Keratinocyte (primary cell): Measurements from ENCODE around the gene COTL1. TPM values are rescaled to one million over a fixed set of nuclear protein-coding genes. Genes with fewer than 3 reads are reported as not detected.

ENCODE experiments used
- DNase-seq: peaks from one replicate; pipeline ENCODE4 v3.0.0-alpha.2; 2011; ENCODE audit warnings: low read depth, missing footprints, low spot score
- FAIRE-seq: peaks from 2 replicates; lab custom pipeline; 2011; peaks lifted over from hg19 to GRCh38; lab: Jason Lieb, UNC
- H2AFZ ChIP-seq: 2 replicates; pipeline ENCODE4 v1.6.0; 2012; ENCODE audit warnings: low read length, control low read depth, inconsistent platforms; ENCODE audit not compliant: control insufficient read depth
- H3K27ac ChIP-seq: 2 replicates; pipeline ENCODE4 v1.5.1; 2011; ENCODE audit warnings: low read length; ENCODE audit not compliant: control insufficient read depth, insufficient read depth
- H3K27me3 ChIP-seq: 3 replicates; pipeline ENCODE4 v1.6.0; 2011; ENCODE audit warnings: low read length; ENCODE audit not compliant: control insufficient read depth, insufficient read depth; ENCODE audit errors: extremely low read depth
- H3K36me3 ChIP-seq, 2 experiments: 2 replicates in 1 of 2; 3 replicates in 1 of 2; pipeline ENCODE4 v1.5.1; 2011; ENCODE audit warnings: low read length in 2 of 2, mild to moderate bottlenecking in 1 of 2; ENCODE audit not compliant: control insufficient read depth in 2 of 2, insufficient read depth in 2 of 2; ENCODE audit errors: extremely low read depth in 1 of 2
- H3K4me1 ChIP-seq: 3 replicates; pipeline ENCODE4 v1.5.1; 2011; ENCODE audit warnings: low read length; ENCODE audit not compliant: control insufficient read depth, insufficient read depth; ENCODE audit errors: extremely low read depth
- H3K4me2 ChIP-seq: 3 replicates; pipeline ENCODE4 v1.6.0; 2011; ENCODE audit warnings: low read depth, low read length; ENCODE audit not compliant: control insufficient read depth, insufficient read depth; ENCODE audit errors: extremely low read depth
- H3K4me3 ChIP-seq, 3 experiments: fragments of 200-600 bp in 1 of 3; sonication (generic) in 1 of 3; 2 replicates in 2 of 3; 3 replicates in 1 of 3; pipeline ENCODE4 v1.5.1; 2011 to 2016; ENCODE audit warnings: low read length in 3 of 3, mild to moderate bottlenecking in 3 of 3, control low read depth in 2 of 3, inconsistent platforms in 1 of 3, low read depth in 1 of 3, mixed read lengths in 1 of 3, mixed run types in 1 of 3, moderate library complexity in 1 of 3; ENCODE audit not compliant: control insufficient read depth in 2 of 3, insufficient read depth in 2 of 3; ENCODE audit errors: extremely low read depth in 1 of 3
- H3K79me2 ChIP-seq: 2 replicates; pipeline ENCODE4 v1.6.0; 2012; ENCODE audit warnings: low read length; ENCODE audit not compliant: control insufficient read depth, insufficient read depth
- H3K9ac ChIP-seq: 3 replicates; pipeline ENCODE4 v1.6.0; 2011; ENCODE audit warnings: low read length; ENCODE audit not compliant: control insufficient read depth, insufficient read depth; ENCODE audit errors: extremely low read depth
- H3K9me1 ChIP-seq: 3 replicates; pipeline ENCODE4 v1.6.0; 2011; ENCODE audit warnings: low read length; ENCODE audit not compliant: control insufficient read depth, insufficient read depth; ENCODE audit errors: extremely low read depth
- H3K9me3 ChIP-seq: 2 replicates; pipeline ENCODE4 v1.5.1; 2012; ENCODE audit warnings: low read depth, low read length; ENCODE audit not compliant: control insufficient read depth
- H4K20me1 ChIP-seq: 3 replicates; pipeline ENCODE4 v1.6.0; 2011; ENCODE audit warnings: low read length; ENCODE audit not compliant: control insufficient read depth, insufficient read depth; ENCODE audit errors: extremely low read depth
- EZH2 ChIP-seq: IDR thresholded peaks from one replicate; pipeline ENCODE4 v1.6.1; 2012; ENCODE audit warnings: inconsistent platforms, mild to moderate bottlenecking, low read length, moderate library complexity
- dilution Hi-C: fragments of 300-500 bp; cut with MboI; formaldehyde crosslinking; loops from one replicate; pipeline ENCODE4 v1.7.0; 2020; ENCODE audit warnings: low sequenced_read_pairs; ENCODE audit not compliant: extremely low pct_ligation_motif_present
- polyA plus RNA-seq, 5 experiments: library from polyadenylated mRNA; depleted of rRNA in 3 of 5; stranded (reverse) in 3 of 5; stranded (forward) in 1 of 5; unstranded in 1 of 5; fragments of >200 nt; gene quantifications; 1 replicate in 1 of 5; 2 replicates in 3 of 5; 3 replicates in 1 of 5; pipeline versions ENCODE4 v1.2.1 to v1.2.3, GENCODE V29; 2011 to 2012; ENCODE audit warnings: missing spikeins in 2 of 5, low read depth in 1 of 5, low replicate concordance in 1 of 5
- TF ChIP-seq, protein P1 (sequence below), 3 experiments: IDR thresholded peaks in 1 of 3; conservative IDR thresholded peaks in 1 of 3; optimal IDR thresholded peaks in 1 of 3; 2 replicates in 2 of 3; 3 replicates in 1 of 3; pipeline versions ENCODE3 to v1.5.1; 2011; ENCODE audit warnings: low read length in 3 of 3, mild to moderate bottlenecking in 3 of 3, moderate library complexity in 2 of 3, control low read depth in 1 of 3, inconsistent platforms in 1 of 3; ENCODE audit not compliant: insufficient read depth in 2 of 3; ENCODE audit errors: extremely low read depth in 1 of 3

The COTL1 gene
- polyA plus RNA-seq, 1 donor (not counting 4 experiments of a cell fraction or from before 2014, with no cell fraction given): 116 TPM

DNA sequence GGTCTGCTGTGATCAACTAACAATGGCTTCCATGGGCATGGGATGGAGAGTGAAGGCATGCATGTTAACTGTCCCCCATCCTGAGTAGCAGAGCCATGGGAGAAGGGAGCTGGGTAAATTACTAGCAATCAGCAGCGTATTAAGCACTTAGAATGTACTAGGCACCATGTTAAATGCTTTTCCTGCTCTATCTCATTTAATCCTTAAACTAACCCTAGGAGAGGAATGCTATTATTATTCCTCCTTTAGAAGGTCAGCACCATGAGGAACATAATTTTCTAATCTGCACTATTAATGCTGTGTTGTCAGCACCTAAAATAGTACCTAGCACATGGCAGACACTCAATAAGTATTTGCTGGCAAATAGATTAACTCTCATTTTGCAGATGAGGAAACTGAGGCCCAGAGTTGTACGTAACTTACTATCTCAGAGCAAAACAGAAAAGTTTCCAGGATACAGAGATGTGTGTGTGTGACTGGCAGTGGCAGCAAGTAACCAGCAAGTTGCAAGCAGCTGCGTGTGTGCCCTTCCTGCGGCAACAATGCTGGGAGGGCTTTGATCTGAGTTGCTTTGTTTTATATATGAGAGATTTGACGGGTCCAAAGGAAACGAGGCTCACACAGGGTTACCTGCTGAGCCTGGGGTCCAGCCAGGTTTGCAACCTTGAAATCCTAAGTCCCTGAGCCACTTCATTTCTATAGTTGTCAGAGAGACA is 23.9 kb upstream of the COTL1 start:
- FAIRE-seq: no peak
- peaks cover 35% of the 10 kb centered on the region for H3K4me1 ChIP-seq
- dilution Hi-C loops: no loop called here

DNA sequence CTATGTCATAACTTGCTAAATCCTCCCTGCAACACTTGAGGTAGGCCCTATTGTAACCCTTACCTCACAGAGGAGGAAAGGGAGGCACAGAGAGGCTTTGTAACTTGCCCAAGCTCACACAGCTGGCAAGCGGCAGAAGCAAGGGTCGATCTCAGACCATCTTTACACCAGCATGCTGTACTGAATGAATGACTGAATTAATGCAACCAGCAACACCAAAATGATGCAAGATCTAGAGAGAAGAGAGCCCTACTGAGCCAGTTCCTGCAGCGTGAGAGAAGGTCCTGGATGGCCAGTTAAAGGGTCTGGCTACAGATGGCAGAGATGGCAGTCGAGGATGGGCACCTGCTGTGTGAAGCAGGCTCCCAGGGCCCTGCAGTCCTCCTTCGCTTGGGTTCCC is 22.3 kb upstream of the COTL1 start:
- no peak for FAIRE-seq
- H3K79me2 ChIP-seq: peaks cover 3% of the 10 kb centered on the region
- no peaks in the 10 kb centered on the region for H4K20me1 ChIP-seq

More for the DNA sequence above, 23.9 kb upstream of the COTL1 start:
- H3K27me3 ChIP-seq: no peaks in the 10 kb centered on the region
- H3K4me2 ChIP-seq: peak overlapping the region; percentile 89
- H3K79me2 ChIP-seq: peaks cover 3% of the 10 kb centered on the region
- DNase-seq: no peak
- H3K9ac ChIP-seq: peak overlapping the region; percentile 79
- no peaks in the 10 kb centered on the region for H4K20me1 ChIP-seq
- TF ChIP-seq, protein P1, sequence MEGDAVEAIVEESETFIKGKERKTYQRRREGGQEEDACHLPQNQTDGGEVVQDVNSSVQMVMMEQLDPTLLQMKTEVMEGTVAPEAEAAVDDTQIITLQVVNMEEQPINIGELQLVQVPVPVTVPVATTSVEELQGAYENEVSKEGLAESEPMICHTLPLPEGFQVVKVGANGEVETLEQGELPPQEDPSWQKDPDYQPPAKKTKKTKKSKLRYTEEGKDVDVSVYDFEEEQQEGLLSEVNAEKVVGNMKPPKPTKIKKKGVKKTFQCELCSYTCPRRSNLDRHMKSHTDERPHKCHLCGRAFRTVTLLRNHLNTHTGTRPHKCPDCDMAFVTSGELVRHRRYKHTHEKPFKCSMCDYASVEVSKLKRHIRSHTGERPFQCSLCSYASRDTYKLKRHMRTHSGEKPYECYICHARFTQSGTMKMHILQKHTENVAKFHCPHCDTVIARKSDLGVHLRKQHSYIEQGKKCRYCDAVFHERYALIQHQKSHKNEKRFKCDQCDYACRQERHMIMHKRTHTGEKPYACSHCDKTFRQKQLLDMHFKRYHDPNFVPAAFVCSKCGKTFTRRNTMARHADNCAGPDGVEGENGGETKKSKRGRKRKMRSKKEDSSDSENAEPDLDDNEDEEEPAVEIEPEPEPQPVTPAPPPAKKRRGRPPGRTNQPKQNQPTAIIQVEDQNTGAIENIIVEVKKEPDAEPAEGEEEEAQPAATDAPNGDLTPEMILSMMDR (optimal IDR thresholded peaks at IDR 0.05 in 1 of 3, IDR thresholded peaks at IDR 0.05 in 1 of 3, conservative IDR thresholded peaks at IDR 0.05 in 1 of 3; ENCODE audit: extremely low read depth in 1 of 3, insufficient read depth in 2 of 3, low read length in 3 of 3): no peak
- TF ChIP-seq EZH2: no peak
- H3K4me3 ChIP-seq: peak overlapping the region; percentile 27 to 61 (median 56)
- H3K9me3 ChIP-seq: no peaks in the 10 kb centered on the region
- peak overlapping the region; percentile 85 for H3K27ac ChIP-seq
- H2AFZ ChIP-seq: no peak overlapping the region
- H3K9me1 ChIP-seq: no peaks in the 10 kb centered on the region
- H3K36me3 ChIP-seq: no peaks in the 10 kb centered on the region

More for the DNA sequence above, 22.3 kb upstream of the COTL1 start:
- Histone ChIP-seq H3K4me2 (no peak overlapping the region), H2AFZ (no peak overlapping the region), H3K9ac (no peak overlapping the region), H3K9me1 (no peaks in the 10 kb centered on the region), H3K27ac (no peak overlapping the region), H3K36me3 (no peaks in the 10 kb centered on the region), H3K4me1 (peaks cover 39% of the 10 kb centered on the region), H3K4me3 (no peak overlapping the region), H3K27me3 (no peaks in the 10 kb centered on the region), H3K9me3 (no peaks in the 10 kb centered on the region)
- no peak for TF ChIP-seq EZH2
- TF ChIP-seq, protein P1 (optimal IDR thresholded peaks at IDR 0.05 in 1 of 3, IDR thresholded peaks at IDR 0.05 in 1 of 3, conservative IDR thresholded peaks at IDR 0.05 in 1 of 3; ENCODE audit: extremely low read depth in 1 of 3, insufficient read depth in 2 of 3, low read length in 3 of 3): no peak
- no peak for DNase-seq
- dilution Hi-C loops: no loop called here
